BLaER1 (cell line): ENCODE data around the gene EML3.

ENCODE experiments used
- H3K27ac ChIP-seq: shearing (Covaris generic); formaldehyde crosslinking; 2 replicates; pipeline ENCODE4 v1.8.1; 2022
- H3K27me3 ChIP-seq: shearing (Covaris generic); formaldehyde crosslinking; 2 replicates; pipeline ENCODE4 v1.8.1; 2022
- H3K36me3 ChIP-seq: shearing (Covaris generic); formaldehyde crosslinking; 2 replicates; pipeline ENCODE4 v1.8.1; 2022
- H3K4me1 ChIP-seq: shearing (Covaris generic); formaldehyde crosslinking; 2 replicates; pipeline ENCODE4 v1.8.1; 2022
- H3K4me2 ChIP-seq: shearing (Covaris generic); formaldehyde crosslinking; 2 replicates; pipeline ENCODE4 v1.8.1; 2022
- H3K4me3 ChIP-seq: shearing (Covaris generic); formaldehyde crosslinking; 2 replicates; pipeline ENCODE4 v1.8.1; 2022
- H3K9ac ChIP-seq: shearing (Covaris generic); formaldehyde crosslinking; 2 replicates; pipeline ENCODE4 v1.8.1; 2022
- H3K9me3 ChIP-seq: shearing (Covaris generic); formaldehyde crosslinking; 2 replicates; pipeline ENCODE4 v1.8.1; 2022
- H4K20me1 ChIP-seq: shearing (Covaris generic); formaldehyde crosslinking; 2 replicates; pipeline ENCODE4 v1.8.1; 2022
- Cebpa-rat ChIP-seq: shearing (Covaris generic); IDR thresholded peaks from 2 replicates; pipeline ENCODE4 v1.8.1; 2022

Gene EML3

GRCh38 chr11:62554387-62555167 lies 58.0 kb downstream of the EML3 start:
- Histone ChIP-seq H3K27ac (0 out of 2 replicates have a peak overlapping the region, but pooled peaks have one; percentile 85), H3K9ac (0 out of 2 replicates have a peak overlapping the region, but pooled peaks have one; percentile 70), H4K20me1 (peaks cover 18% of the 10 kb centered on the region; the same call in 1 of the 2 replicates), H3K4me2 (peak overlapping the region; percentile 91), H3K36me3 (peaks cover 20% of the 10 kb centered on the region), H3K9me3 (no peaks in the 10 kb centered on the region), H3K27me3 (peaks cover 5% of the 10 kb centered on the region; the same call in 1 of the 2 replicates), H3K4me1 (peaks cover 97% of the 10 kb centered on the region), H3K4me3 (0 out of 2 replicates have a peak overlapping the region, but pooled peaks have one; percentile 21)
- TF ChIP-seq Cebpa-rat = no peak

GRCh38 chr11:62553839-62554361 lies 58.7 kb downstream of the EML3 start:
- Histone ChIP-seq H3K27me3 (peaks cover 12% of the 10 kb centered on the region), H4K20me1 (peaks cover 12% of the 10 kb centered on the region; the same call in 1 of the 2 replicates), H3K4me1 (peaks cover 91% of the 10 kb centered on the region), H3K4me2 (peak overlapping the region; percentile 91), H3K9ac (no peak overlapping the region), H3K4me3 (no peak overlapping the region), H3K27ac (peak overlapping the region; percentile 85; the same call in 1 of the 2 replicates), H3K36me3 (peaks cover 14% of the 10 kb centered on the region), H3K9me3 (no peaks in the 10 kb centered on the region)
- TF ChIP-seq Cebpa-rat = no peak

GRCh38 chr11:62553080-62553838 lies 59.3 kb downstream of the EML3 start:
- Histone ChIP-seq H3K4me2 (peak overlapping the region; percentile 91), H3K9me3 (no peaks in the 10 kb centered on the region), H3K4me1 (peaks cover 84% of the 10 kb centered on the region), H3K4me3 (no peak overlapping the region), H4K20me1 (peaks cover 12% of the 10 kb centered on the region; the same call in 1 of the 2 replicates), H3K36me3 (peaks cover 7% of the 10 kb centered on the region; the same call in 1 of the 2 replicates), H3K27me3 (peaks cover 18% of the 10 kb centered on the region), H3K27ac (peak overlapping the region; percentile 36), H3K9ac (peak overlapping the region; percentile 51)
- TF ChIP-seq Cebpa-rat = no peak

- peaks cover 15% of the 10 kb centered on the region for H4K20me1 ChIP-seq
- no peak overlapping the region for H3K4me3 ChIP-seq
- no peaks in the 10 kb centered on the region for H3K9me3 ChIP-seq
- H3K36me3 ChIP-seq = 0 out of 2 replicates have a peak, but pooled peaks cover under 1% of the 10 kb centered on the region
- TF ChIP-seq Cebpa-rat = no peak
- H3K4me1 ChIP-seq = peaks cover 78% of the 10 kb centered on the region
- peaks cover 25% of the 10 kb centered on the region for H3K27me3 ChIP-seq
- H3K9ac ChIP-seq = no peak overlapping the region
- H3K4me2 ChIP-seq = peak overlapping the region; percentile 91
- H3K27ac ChIP-seq = peak overlapping the region; percentile 36
These were observed 60.0 kb downstream of the EML3 start for GRCh38 chr11:62552485-62553079.
